ENCODE data around the gene BOD1L1.
"Not testable (repeated sequence)": the region's sequence is repeated elsewhere in the genome, so short reads cannot be mapped to it uniquely, and the experiment has no call there.

The BOD1L1 gene

DNA sequence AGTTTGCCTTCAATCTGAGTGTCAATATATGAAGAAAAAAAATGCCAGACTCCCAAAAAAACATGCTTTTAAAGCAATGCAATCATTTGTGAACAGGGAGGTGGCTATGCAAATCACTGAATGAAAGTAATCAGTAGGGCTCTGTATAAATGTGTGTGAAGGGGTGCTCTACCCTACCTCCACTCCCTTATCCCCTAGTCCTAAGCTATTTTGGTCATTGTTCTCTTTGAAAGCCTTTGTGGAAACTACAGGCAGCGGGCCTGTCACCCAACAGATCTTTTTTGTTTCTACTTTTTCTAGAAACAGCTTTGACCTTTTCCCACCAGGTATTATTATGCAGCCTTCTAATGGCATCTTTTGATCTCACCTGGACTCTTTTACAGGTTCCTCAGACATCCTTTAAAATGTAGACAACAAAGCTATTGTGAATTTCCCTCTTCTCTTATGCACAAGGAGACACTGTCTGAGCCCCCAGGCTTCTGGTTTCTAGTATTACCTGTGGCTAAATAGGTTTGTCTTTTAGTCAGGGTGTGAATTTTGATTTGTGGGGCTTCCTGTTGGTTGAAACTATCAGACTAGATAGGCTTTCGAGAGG lies 9.2 kb downstream of the BOD1L1 start:
- DNase-seq (ENCODE audit: low read depth, low spot score), result no peak

DNA sequence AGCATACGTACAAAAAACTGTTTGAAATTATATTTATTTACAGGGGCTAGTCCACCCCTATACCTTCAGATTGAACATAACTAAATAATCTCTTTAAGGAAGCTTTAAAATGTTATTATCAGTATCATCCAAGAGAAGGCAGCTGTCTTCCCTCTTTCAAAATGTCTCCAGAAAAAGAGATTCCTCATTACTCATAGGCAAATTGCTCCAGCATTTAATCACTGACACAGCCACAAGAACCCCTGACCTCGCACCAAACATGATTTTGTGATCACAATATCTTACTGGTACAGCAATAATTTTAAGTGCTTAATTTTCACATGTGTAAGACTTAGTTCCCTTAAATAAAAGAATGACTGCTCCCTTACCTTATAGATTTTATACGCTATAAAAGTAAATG lies 9.7 kb downstream of the BOD1L1 start:
- no peak for DNase-seq (ENCODE audit: low read depth, low spot score)

DNA sequence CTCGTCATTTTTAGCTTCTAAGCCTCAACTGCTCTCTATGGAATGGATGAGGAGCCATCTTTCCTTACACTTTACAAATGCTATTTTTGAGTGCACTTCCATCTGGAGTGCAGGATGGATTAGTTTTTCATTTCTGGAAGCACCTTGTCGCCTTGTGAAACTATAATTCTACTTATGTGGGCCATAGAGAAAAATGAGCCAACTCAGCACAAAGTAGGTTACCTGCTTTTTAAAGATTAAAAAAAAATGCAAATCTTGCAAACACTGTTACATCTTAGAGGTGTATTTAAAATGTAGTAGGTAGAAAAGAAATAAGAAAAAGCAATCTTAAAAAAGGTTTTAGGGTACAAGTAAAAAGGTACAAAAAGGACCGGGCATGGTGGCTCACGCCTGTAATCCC lies 10.9 kb downstream of the BOD1L1 start:
- DNase-seq (ENCODE audit: low read depth, low spot score), result no peak

DNA sequence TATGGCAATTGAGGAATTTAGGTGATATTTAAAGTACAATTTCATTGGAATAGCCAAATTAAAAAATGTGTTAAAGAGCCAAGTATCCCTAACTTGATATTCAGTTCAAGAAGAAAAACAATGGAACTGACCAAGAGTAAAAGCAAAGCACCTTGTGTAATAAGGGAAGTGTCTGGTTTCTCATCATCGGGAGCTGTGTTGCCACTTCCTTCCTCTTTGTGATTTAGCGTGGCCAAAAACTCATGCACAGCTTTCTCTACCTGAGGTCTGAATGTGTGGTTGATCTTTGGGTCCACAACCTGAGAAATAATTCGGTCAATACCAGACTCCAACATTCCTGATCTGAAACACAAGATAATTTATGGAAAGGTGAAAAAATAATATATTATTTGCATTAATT lies 12.4 kb downstream of the BOD1L1 start:
- DNase-seq (ENCODE audit: low read depth, low spot score), result no peak

DNA sequence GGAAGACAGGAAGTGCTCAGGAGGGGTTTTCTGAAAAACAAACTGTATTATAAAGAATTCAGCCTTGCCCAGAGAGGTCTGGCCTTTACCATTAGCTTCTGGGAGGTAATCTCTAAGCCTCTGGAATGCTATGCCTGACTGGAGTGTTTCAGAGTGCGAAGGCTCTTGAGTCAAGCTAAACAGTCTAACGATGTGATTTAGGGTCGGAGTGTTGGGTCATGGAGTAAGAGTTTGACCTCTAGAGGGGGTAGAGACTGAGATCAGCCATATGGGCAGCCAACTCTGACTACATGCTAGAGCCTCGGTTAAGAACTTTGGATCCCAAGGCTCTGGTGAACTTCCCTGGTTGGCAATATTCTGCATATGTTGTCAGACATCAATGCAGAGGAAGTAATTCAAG lies 15.0 kb downstream of the BOD1L1 start:
- DNase-seq (ENCODE audit: low read depth, low spot score), result no peak

DNA sequence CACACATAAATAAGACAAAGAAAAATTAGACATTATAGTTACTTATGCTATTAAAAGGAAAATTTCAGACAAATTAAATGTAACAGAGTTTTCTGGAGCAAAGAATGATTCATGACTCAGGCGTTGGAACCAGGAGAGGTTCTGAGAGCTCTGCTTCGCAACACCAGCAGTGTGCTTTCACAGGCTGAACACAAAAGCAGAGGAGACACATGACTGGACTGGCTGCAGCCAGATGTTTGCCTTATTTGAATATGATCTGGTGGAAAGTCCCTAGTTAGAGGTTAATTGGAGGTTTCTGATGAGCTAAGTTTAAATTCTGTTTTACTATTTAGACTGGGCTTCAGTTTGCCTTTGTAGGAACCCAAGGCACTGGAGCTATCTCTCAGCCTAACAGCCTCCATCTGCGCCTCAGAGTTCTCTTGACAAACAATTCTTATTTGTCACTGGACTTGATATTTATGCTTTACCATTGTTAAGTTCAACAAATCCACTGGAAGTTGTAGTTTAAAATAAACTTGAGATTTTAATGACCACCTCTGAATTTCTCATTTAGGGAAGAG lies 16.2 kb downstream of the BOD1L1 start:
- DNase-seq (ENCODE audit: low read depth, low spot score), result no peak

DNA sequence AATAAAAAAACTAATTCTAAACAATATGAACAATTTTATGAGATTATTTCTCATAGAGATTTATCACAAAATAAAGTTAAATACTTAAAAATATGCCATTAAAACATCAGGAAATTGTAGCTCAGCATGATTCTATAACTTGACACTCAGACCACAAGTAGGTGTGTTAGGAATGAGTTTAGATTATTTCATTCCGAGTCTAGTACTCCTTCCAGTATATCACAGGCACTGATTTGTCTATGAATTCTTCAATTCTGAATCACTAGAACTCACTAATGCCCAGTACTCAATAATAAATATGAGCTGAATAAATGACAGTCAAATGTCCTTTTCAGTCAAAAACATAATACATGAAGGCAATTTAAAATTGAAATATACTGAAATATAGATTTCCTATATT lies 22.2 kb downstream of the BOD1L1 start:
- no peak for DNase-seq (ENCODE audit: low read depth, low spot score)

DNA sequence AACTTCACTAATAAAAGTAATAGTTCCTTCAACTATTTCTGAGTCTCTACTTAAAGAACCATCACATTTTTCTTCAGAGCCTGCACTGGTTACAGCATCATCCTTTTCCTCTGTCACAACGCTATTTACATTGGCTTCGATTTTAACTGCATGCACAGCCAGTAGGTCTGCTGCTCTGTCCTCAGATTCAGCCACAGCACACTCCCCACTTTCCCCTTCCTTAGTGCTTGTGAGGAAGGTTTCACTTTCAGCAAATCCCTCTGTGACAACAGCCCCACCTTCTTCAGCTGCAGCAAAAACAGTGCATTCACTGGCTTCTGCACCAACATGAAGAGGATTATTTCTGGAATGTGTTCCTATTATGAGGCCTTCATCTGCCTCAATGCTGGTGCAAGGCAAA lies 25.7 kb downstream of the BOD1L1 start:
- DNase-seq (ENCODE audit: low read depth, low spot score), result no peak

DNA sequence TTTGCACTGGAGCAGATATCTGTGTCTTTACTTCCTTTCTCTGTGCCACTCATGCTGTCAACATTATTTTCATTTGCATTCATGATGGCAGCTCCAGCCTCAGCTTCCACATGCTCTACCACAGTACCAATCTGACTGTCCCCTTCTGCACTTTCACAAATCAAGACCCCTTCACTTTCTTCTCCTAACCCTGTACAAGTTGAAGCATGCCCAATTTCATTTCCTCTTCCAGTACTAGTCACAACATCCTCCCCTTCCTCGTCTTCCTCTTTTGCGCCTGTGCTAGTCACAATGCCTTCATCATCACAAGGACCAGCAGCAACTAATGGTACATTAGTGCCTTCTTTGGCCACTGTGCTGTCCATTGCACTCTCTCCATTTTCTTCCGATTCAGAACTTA lies 26.5 kb downstream of the BOD1L1 start:
- DNase-seq (ENCODE audit: low read depth, low spot score), result no peak

DNA sequence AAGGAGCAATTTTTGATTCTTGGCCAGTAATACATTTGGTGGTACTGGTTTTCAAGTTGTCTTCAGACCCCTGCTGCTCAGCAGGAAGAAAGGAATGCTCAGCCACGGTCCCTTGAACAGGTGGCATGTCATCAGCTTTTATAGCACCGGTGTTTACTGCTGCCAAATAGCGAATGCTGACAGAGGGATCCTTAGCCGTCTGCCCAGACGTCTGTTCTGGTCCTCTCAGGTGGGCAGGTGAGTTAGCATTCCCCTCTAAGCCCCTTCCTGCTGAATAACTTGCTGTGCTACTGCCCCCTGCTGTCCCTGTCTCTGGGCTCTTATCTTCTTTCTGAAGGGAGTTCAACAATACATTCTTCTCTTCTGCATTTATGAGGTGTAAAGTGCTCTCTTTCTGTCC lies 28.4 kb downstream of the BOD1L1 start:
- DNase-seq (ENCODE audit: low read depth, low spot score), result no peak

DNA sequence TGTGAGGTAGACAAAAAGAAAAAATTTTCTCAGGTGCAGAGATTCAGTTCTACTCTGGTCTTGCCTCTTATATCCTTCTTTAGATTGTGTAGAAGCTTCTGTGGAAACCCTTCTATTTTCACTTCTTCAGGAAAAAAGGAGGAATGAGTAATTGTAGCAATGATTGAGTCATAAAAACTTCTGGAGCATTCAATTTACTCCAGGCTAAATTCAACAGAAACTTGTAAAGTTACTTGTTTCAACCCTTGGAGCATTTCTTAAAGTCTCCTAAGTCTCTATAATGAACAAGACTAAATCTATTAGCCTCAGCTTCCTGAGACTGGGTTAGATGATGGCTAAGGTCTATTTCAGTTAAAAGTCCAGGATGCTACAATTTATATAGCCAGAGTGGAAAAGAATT lies 29.9 kb downstream of the BOD1L1 start:
- no peak for DNase-seq (ENCODE audit: low read depth, low spot score)

DNA sequence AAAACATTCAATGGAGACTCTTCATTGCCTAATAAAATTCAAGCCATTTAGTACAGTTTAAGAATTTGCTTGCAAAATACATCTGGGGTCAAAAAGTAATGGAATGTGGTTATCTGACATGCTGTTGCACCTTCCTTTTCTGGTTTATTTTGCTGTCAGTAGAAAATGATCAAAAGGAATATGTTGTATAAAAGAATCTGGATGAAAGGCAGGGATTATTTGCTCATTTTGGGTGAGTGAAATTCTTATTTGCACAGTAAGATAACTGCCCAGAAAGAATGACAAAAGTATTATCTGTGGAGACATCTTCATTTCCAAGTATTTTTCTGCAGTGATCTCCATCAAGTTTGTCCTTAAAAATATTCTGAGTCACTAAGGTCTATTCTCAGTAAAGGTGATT lies 30.4 kb downstream of the BOD1L1 start:
- no peak for DNase-seq (ENCODE audit: low read depth, low spot score)

DNA sequence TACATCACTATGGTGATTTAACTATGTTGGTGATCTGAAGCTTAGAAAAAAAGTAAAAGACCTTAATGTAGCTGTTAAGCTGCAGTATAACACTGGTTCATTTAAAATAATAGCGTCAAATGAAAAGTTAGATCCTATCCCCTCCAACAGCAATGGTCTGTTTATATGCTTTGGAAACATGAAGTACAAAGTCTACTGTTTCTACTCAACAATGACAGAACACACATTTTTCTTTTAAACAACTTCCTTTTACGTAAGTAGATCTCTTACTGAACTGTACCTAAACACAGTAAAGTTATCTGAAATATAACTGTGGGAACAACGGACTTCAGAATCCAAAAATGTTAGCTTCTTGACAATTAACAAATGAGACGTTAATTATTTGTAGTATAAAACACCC lies 35.3 kb downstream of the BOD1L1 start:
- no peak for DNase-seq (ENCODE audit: low read depth, low spot score)

DNA sequence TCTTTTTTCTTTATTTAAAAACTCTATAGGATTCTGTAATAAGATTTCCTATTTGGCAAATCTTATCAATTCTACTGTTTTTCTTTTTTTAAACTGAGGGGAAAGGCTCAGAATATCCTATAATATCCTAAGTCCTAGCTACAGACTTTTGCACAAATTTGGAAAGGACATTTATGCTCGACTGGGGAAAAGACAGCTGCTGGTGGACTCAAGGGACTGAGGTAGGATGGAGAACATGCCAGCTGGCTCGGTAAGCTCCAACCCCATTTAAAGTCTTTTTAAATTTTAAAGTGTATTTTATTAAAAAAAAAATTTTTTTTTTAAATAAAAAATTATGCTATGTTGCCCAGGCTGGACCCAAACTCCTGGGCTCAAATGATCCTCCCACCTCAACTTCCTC lies 36.8 kb downstream of the BOD1L1 start:
- no peak for DNase-seq (ENCODE audit: low read depth, low spot score)

DNA sequence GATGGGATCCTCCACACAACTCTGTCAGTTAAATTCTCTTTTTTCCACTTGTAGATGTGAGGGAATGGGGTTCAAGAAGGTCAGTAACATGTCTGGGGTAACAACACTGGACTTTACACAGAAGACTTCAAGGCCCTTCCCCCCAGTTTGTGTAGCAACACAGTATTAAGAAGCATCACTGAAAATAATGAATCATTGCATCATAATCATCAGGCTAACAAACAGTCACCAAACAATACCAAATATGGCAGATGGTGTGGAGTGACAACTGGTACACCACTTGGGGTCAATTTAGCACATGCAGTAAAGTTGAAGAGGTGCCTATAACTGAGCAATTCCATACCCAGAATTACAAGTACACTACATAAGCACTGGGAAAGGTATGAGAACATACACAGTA lies 38.6 kb downstream of the BOD1L1 start:
- no peak for DNase-seq (ENCODE audit: low read depth, low spot score)

DNA sequence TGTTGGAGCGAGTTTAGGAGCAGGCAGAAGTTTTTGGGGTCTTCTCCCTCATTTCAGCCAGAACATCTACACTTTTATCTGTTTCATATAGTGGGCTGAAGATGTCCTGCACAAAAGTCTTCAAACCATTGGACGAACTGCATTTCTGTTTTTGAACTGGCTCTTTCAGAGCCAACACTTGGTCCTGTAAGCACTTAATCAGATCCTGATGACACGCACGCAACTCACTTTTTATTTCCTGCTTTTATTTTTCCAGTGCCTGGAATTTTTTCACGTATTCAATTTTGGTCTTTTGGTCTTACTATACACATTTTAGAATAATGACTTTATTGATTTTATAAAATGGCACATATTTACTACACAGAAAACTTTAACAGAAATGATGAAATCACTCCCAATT lies 43.0 kb downstream of the BOD1L1 start:
- no peak for DNase-seq (ENCODE audit: low read depth, low spot score)

DNA sequence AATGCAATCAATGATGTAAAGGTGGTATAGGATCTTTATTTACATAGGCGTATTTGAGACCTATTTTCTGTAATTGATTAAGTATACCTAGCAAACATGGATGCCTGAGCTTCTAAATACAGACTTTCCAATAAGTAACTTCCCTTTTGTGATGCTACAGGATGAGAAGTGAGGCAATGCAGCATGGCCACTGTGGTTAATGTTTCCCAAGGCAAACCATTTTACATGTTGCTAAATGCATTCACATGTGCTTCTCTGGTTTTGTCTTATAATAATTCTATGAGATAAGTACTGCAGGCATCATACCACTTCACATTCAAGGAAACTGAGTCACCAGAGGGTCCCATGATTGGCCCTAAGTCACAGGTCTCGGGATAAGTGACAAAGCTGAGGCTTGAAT lies 47.5 kb downstream of the BOD1L1 start:
- DNase-seq (ENCODE audit: low read depth, low spot score), result no peak

DNA sequence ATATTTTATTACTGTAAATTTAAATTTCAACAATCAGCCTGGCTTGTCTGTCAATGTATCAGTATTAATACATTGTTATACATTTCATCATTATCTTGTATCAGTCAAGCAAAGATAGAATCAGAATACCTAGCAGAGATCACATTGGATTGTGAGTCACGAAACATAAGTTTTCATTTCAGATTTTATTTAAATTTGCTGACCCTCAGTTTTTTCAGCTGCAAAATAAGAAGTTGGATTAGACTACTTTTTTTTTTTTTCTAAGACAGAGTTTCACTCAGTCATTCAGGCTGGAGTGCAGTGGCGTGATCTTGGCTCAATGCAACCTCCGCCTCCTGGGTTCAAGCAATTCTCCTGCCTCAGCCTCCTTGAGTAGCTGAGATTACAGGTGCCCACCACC lies 49.9 kb downstream of the BOD1L1 start:
- DNase-seq (ENCODE audit: low read depth, low spot score), result no peak

DNA sequence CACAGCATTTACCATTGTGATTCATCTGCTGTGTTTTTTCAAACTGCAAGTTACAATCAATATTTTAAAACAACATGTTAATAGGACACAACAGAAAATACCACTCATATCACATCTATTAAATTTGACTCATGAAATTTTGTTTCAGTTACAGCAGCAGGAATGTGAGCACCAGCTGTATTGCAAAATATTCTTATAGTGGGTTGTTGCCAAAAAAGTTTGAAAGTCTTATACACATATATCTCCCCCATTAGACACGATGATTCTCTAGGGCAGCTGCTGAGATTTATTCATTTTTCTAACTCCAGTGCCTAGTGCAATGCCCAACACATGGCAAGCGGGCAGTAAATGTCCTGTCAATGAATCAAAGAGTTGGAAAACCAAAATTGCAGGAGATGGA lies 56.6 kb downstream of the BOD1L1 start:
- no peak for DNase-seq (ENCODE audit: low read depth, low spot score)

DNA sequence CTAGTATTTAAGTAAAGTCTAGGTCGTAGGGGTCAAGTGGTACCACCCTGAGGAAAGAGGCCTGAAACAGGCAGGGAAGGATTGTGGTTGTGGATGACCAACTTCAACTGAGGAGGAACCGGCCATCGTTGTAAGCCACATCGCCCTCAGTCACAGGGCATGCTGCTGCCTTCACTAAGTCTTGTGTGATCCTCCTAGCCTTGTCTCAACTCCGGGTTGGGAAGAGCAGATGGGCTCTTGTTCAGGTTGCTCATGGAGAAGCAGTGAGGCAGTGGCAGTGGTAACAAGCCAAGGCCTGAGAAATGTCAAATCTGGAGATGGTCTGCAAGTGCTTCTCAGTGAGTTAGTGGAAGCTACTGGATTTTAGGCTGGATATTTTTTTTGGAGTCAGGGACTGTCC lies 60.4 kb downstream of the BOD1L1 start:
- DNase-seq (ENCODE audit: low read depth, low spot score), result no peak

DNA sequence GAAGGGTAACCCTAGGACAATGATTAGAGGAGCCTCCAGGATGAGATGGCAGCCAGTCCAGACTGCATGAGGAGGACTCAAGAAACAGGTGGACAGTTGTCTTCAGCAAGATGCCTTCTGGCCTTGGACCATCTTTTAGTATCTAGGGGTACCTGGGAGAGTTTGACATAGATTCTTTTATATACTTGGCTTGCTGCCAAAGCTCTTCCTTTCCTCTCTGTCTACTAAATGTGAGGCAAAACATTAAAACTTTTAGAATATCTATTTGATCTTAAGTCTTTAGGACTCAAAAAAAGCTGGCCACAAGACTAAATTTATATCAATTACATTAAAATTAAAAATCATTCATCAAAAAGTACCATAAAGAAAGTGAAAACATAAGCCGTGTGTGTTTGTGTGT lies 64.6 kb downstream of the BOD1L1 start:
- DNase-seq (ENCODE audit: low read depth, low spot score), result no peak

DNA sequence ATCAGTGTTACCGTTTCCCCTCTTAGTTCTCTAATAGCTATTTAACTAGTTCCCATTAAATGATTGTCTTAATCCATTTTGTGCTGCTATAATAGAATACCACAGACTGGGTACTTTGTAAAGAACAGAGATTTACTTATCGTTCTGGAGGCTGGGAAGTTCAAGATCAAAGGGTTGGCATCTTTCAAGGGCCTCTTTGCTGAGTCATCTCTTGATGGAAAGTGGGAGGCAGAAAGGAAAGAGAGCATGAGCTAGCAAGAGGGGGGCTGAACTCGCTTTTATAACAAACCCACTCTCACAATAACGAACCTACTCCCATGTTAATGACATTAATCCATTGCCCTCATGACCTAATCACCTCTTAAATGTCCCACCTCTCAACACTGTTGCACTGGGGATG lies 65.9 kb downstream of the BOD1L1 start:
- no peak for DNase-seq (ENCODE audit: low read depth, low spot score)

DNA sequence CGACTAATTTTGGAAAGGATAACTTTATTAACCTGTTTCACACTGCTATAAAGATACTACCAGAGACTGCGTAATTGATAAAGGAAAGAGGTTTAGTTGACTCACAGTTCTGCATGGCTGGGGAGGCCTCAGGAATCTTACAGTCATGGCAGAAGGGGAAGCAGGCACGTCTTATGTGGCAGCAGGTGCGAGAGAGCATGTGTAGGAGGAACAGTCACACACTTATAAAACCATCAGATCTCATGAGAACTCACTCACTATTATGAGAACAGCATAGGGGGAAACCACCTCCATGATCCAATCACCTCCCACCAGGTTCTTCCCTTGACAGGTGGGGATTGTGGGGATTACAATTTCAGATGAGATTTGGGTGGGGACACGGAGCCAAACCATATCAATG lies 67.4 kb downstream of the BOD1L1 start:
- DNase-seq (ENCODE audit: low read depth, low spot score), result not testable (repeated sequence)

DNA sequence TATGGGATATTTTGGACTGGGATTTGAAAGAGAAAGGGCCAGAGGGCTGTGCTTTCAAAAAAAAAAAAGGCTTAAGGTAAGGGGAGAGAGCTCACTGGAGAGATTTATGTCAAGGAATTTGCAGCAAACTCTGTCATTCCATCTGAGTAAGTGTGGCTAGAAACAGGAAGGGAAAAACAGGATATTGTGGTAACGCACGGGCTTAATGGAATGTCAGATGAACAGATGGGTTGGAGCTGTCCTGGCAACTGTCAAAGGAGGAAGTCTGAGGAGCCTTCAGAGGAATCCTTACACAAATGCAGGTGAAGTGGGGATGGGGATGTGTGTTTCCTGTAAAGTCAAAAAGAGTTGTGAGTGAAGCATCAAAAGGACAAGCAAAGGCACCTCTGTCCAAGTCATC lies 68.1 kb downstream of the BOD1L1 start:
- DNase-seq (ENCODE audit: low read depth, low spot score), result no peak
